HTR-8/SVneo (cell line): ENCODE data around the gene PALMD.
A peak's percentile ranks its signal among the peaks of the same experiment; 100 is the strongest.

Source experiments
- DNase-seq: peaks from one replicate; pipeline ENCODE4 v3.0.0; 2011; ENCODE audit warnings: low spot score, mixed read lengths; ENCODE audit not compliant: insufficient read length
- FAIRE-seq: peaks from 2 replicates; lab custom pipeline; 2011; peaks lifted over from hg19 to GRCh38; lab: Jason Lieb, UNC

PALMD gene

GRCh38 chr1:99645699-99646531 lies at the start of gene PALMD:
Gene PALMD (plus strand): TSS chr1:99646113. CDS start chr1:99646318, 205 bp downstream.
- DNase-seq (no peak), FAIRE-seq (no peak)

GRCh38 chr1:99598738-99599411 lies 47.0 kb upstream of the PALMD start:
- no peak for DNase-seq
- FAIRE-seq: no peak

- no peak for FAIRE-seq
- peak; percentile 39 for DNase-seq
Measured at GRCh38 chr1:99599678-99600175, 46.2 kb upstream of the PALMD start.

- no peak for FAIRE-seq
Measured at GRCh38 chr1:99600782-99601181, 45.1 kb upstream of the PALMD start.

GRCh38 chr1:99601208-99601607 lies 44.7 kb upstream of the PALMD start:
- FAIRE-seq (no peak), DNase-seq (no peak)

More at GRCh38 chr1:99600782-99601181, 45.1 kb upstream of the PALMD start:
- no peak for DNase-seq

- FAIRE-seq (no peak), DNase-seq (no peak)
Measured at GRCh38 chr1:99601709-99602403, 44.1 kb upstream of the PALMD start.

- DNase-seq (no peak), FAIRE-seq (no peak)
Measured at GRCh38 chr1:99602404-99602969, 43.4 kb upstream of the PALMD start.

- DNase-seq: no peak
- FAIRE-seq: no peak
Measured at GRCh38 chr1:99603699-99604560, 42.0 kb upstream of the PALMD start.

GRCh38 chr1:99606306-99606705 lies 39.6 kb upstream of the PALMD start:
- FAIRE-seq (no peak), DNase-seq (no peak)

GRCh38 chr1:99607590-99607989 lies 38.3 kb upstream of the PALMD start:
- FAIRE-seq: no peak
- no peak for DNase-seq

GRCh38 chr1:99608058-99608457 lies 37.9 kb upstream of the PALMD start:
- DNase-seq (no peak), FAIRE-seq (no peak)

- DNase-seq: no peak
Measured at GRCh38 chr1:99613716-99614115, 32.2 kb upstream of the PALMD start.

GRCh38 chr1:99614728-99615127 lies 31.2 kb upstream of the PALMD start:
- no peak for DNase-seq
- FAIRE-seq: no peak

More at GRCh38 chr1:99613716-99614115, 32.2 kb upstream of the PALMD start:
- FAIRE-seq: no peak

GRCh38 chr1:99619583-99619982 lies 26.3 kb upstream of the PALMD start:
- DNase-seq: no peak
- FAIRE-seq: no peak

GRCh38 chr1:99621340-99621901 lies 24.5 kb upstream of the PALMD start:
- FAIRE-seq (no peak), DNase-seq (no peak)

- no peak for DNase-seq
Measured at GRCh38 chr1:99622702-99623347, 23.1 kb upstream of the PALMD start.

GRCh38 chr1:99623554-99623953 lies 22.4 kb upstream of the PALMD start:
- FAIRE-seq: no peak
- no peak for DNase-seq

More at GRCh38 chr1:99622702-99623347, 23.1 kb upstream of the PALMD start:
- no peak for FAIRE-seq

- DNase-seq: no peak
- no peak for FAIRE-seq
Measured at GRCh38 chr1:99627615-99628014, 18.3 kb upstream of the PALMD start.

- DNase-seq: no peak
- FAIRE-seq: no peak
Measured at GRCh38 chr1:99629164-99629563, 16.7 kb upstream of the PALMD start.
